GM18511 (cell line): Measurements from ENCODE around the gene N4BP2.

Experiments
- ATAC-seq: cut with Tn5 transposase; IDR thresholded peaks from one replicate; pipeline ENCODE4 v1.9.1; 2021; ENCODE audit warnings: mild to moderate bottlenecking, moderate library complexity; ENCODE audit not compliant: unreplicated experiment

Gene N4BP2

DNA sequence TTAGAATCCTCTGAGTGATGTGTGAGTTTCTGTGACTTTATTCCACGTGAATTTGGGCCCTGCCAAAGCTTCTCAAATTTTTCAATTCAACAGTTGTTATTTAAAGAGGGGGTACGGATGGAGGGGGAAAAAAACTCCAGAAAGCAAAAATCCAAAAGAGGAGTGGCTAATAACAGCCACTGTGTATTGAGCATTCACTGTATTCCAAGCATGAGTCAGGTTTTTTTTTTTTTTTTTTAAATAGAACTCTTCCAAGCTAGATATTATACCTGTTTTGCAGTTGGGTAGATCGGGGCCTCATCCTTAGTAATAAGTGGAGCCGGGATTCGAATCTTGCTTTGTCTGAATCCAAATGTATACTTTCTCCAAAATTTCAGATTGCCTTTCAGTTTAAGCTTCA, 133.8 kb downstream of the N4BP2 start:
- no peak for ATAC-seq

- no peak for ATAC-seq
Measured at GRCh38 chr4:40190880-40191815, 134.5 kb downstream of the N4BP2 start.

GRCh38 chr4:40192114-40193015, 135.7 kb downstream of the N4BP2 start:
- peak; percentile 52 for ATAC-seq

DNA sequence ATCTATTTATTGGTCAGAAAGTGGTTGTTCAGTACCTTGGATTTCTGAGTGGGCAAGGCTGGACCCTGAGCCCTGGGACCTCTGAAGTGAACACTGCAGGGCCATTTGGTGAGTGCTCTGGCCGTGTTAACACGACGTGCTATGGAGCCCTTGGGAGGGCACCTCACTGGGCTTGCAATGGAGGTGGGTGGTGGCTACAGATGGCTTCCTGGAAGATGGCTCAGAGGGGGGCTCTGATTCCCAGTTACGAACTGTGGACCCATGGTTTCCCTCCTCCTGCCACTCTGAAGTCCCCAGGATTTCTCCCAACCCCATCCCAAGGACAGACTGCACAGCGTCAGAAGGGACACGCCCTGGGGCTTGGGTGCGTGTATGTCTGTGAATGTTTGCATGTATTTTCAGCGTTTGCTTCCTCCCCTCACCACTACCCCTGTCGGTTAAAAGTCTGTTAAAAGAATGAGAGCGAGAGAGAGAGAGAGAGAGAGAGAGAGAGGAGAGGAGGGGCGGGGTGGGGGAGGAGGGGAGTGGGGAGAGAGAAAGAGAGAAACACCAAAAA, 136.4 kb downstream of the N4BP2 start:
- peak; percentile 42 for ATAC-seq

DNA sequence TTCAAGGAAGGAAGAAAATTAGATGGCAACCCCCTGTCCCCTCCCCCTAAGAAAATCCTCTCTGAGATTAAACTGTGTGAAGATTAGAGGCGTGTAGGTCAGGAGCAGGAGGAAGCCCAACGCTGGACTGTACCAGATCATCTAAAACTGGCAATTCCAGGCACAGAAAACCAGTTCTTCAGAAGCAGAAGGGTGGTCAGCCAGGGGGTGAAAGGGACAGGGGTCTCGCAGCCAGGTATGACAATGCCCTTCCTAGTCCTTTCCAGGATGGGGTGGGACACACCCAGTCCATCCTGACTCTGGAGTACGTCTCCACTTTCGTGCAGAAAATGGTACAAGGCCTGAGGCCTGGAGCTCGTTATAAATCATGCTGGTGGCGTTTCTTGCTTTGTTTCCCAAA, 136.9 kb downstream of the N4BP2 start:
- ATAC-seq = peak; percentile 2

DNA sequence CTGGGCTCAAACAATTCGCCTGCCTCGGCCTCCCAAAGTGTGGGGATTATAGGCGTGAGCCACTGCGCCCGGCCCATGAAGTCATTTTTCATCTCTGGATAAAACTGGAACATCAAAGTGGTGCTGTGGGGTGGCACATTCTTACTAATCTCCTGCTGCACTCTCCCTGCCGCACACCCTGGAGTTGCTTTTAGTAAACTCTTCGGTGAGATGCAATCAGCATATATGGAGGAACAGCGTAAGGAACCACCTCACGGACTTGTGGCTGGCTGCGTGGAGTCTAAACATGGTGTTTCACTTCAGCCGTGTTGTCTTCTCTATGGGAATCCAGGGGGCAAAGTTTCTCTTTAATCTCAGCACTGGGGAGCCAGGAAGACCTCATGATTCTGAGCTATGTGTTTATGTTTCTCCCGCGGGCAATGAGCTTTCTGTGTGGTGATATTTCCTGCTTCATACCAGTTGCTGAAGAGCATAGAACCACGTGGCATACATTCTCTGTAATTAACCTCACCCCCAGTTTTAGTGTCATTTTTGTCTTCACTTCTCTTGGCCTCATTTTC, 138.0 kb downstream of the N4BP2 start:
- peak; percentile 27 for ATAC-seq

- no peak for ATAC-seq
Measured at GRCh38 chr4:40195182-40196177, 138.8 kb downstream of the N4BP2 start.

GRCh38 chr4:40196272-40196671, 139.6 kb downstream of the N4BP2 start:
- no peak for ATAC-seq

DNA sequence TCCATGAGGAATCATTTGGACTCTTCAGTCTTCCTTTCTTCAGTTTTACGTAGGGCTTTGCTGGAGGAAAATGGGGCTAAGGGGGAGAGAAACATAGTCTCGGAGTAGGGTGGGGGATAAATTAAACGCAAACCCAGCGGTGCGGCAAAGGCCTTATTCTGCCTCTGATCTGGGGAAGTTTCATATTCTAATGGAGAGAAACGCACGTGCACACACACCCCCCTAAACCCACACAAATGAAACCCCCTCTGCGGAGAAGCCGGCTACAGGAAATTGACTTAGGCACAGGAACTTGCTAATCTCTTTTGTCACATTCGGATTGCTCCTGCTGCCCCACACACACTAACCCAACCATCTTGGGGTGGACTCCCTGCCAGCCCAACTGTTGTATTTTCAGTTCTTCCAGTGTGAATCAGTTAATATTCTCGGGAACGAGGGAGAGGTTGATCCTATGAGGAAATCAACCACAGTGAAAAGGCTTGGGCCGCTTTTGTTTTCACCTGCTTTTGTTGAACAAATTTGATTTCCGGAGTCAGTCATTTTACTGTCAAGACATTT, 140.2 kb downstream of the N4BP2 start, which contains the start of gene RHOH:
Gene RHOH, plus strand, starts transcription at position 308 of the 558 bp plus-strand sequence. CDS start 46,356 bp downstream, outside the sequence.
- ATAC-seq = peak; percentile 19

- no peak for ATAC-seq
Measured at GRCh38 chr4:40197879-40198689, 141.4 kb downstream of the N4BP2 start.

DNA sequence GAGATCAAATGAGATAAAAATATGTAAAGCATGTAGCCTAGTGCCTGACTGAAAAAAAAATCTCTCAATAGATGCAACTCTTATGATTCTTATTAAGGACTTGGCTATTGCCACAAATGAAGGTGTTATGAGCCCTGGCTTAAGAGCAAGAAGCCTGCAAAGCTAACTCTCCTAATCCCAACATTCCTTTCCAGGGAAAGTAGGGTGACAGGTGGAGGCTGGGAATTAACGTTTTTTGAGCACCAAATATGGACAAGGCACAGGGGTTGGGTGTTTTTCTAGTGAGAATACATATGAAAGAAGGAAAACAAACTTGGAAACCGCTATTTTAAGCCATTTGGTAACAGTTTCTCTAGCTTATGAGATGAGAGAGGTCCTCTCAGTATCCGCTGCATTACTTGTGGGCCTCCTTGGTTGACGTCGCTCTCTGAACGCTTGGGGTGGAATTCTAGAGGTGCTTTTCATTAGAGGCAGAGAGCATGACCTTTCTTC, 142.6 kb downstream of the N4BP2 start:
- ATAC-seq = no peak

DNA sequence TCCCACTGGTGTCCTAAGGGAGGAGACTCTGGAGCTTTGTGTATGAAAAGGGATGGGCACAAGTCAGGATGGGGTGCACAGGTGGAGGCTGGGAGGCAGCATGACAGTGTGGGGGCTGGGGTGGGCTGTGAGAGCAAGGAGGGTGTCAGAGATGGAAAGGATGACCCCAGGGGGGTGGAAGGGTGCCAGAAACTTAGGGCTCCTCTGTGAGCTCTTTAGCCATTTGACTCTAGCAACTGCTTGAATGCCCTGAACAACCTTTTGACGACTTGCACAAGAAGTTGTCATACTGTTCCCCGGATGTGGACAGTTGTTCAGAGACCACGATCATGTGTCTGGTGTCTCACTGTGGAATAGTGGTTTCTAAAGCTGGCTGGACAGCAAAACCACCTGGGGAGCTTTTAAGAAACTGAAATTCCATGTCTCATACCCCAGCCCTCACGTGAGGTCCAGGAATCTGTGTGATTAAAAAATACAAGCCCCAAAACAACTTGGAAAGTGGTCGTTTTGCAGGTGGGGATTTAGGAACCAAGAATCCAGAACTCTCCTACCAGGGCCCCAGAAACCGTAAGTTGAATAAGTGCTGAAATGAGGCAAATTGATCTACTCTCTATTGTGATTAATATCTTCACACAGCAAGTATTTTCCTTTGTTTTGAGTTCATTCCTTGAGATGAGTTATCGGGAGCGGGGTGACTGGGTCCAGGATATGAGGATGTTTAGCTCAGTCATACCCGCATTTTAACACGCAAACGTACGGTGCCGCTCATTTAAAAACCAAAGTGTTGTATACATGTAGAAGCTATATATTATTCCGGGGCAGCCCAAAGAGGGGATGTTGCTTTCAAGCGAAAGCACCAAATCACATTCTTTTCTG, 143.6 kb downstream of the N4BP2 start:
- peak; percentile 72 for ATAC-seq

DNA sequence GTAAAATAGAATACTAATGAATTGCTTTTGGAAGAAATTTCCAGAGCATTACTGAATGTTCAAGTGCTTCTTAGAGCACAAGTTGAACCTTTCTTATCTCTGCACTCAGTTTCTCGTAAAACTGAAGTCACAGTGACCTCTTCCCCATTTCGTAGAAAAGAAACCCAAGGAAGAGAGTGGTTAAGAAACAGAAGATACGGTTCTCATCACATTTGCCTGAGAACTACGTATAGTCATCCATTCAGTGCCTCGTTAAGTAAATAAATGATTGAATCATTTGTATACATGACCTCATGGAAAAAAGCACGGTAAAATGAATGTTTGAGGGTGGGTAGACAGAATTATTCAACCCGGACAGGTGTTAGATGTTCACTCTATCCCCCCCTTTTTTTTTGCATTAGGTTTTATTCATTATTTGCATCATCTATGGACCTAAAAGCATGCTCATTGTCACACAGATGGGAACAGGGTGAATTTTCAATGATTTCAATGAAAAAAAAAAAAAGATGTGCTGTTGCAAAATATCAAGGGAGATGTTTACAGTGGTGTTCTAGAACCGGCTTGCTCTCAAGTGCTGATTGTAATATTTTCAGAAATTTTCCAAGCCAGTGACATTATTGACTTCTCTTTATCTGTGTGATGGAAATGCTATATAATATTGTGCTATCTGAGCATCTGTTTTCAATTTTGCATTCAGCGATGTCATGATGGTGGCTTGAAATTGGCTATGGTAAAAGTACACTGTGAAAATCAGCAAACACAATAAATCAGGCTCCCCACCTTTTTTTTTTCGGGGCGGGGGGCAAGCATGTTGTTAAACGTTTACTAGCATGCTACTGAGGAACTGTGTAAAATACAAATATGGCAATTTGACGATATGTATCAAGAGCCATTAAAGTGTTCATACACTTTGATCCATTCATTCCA, 144.5 kb downstream of the N4BP2 start:
- ATAC-seq = no peak

DNA sequence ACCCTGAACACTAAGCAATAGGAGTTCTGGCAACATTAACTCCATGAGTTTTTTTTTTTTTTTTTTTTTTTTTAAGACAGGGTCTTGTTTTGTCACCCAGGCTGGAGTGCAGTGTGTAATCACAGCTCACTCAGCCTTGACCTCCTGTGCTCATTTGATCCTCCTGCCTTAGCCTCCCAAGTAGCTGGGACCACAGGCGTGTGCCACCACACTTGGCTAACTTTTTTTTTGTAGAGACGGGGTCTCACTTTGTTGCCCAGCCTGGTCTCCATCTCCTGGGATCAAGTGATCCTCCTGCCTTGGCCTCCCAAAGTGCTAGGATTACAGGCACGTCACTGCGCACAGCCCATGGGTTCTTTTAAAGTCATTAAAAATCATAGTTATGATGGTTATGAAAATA, 145.2 kb downstream of the N4BP2 start:
- ATAC-seq = no peak

- no peak for ATAC-seq
Measured at GRCh38 chr4:40202474-40202873, 145.8 kb downstream of the N4BP2 start.

DNA sequence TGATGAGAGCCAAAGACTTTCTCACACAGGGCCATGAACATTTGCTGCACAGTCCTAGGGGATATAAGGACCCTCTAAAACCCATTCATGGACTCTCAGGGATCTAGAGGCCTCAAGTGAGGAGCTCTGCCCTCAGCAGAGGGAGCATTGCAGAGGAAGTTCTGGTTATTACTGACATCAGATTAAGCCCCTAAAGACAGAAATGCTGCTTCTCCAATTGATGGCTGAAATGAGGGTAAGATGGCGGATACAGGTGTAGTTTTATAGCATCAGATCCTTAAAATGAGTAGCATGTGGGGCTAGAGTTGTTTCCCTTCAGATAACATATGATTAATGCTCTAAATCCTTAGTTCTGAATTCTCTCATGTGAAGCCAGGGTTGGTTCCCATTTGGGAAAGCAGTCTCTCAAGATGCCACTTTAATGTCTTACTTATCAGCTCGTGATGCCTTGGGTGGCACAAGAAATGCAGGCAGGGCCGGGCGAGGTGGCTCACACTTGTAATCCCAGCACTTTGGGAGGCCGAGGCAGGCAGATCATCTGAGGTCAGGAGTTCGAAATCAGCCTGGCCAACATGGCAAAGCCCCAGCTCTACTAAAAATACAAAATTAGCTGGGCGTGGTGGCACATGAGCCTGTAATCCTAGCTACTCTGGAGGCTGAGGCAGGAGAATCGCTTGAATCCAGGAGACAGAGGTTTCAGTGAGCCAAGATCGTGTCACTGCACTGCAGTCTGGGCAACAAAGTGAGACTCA, 148.0 kb downstream of the N4BP2 start:
- no peak for ATAC-seq
